Tibial nerve (tissue), 4 donors: Measurements from ENCODE around the gene PLK2. TPM values are rescaled to one million over a fixed set of nuclear protein-coding genes. Genes with fewer than 3 reads are reported as not detected.
A peak's percentile ranks its signal among the peaks of the same experiment; 100 is the strongest.

Experiments used
- DNase-seq, 2 donors: peaks; one replicate each; pipeline ENCODE4 v3.0.0-alpha.2; 2019; ENCODE audit warnings: low spot score in 2 of 2
- H3K27ac ChIP-seq, 4 donors: fragments of 200-600 bp; sonication (generic) in 3 of 4; one replicate each; pipeline ENCODE4 v1.5.1; 2017 to 2019; ENCODE audit warnings: mild to moderate bottlenecking in 1 of 4
- H3K27me3 ChIP-seq, 2 donors: fragments of 200-600 bp; sonication (generic) in 1 of 2; one replicate each; pipeline versions ENCODE4 v1.5.1 to v1.6.0; 2017 to 2019
- H3K36me3 ChIP-seq, 3 donors: fragments of 200-600 bp; sonication (generic); one replicate each; pipeline ENCODE4 v1.5.1; 2018 to 2019
- H3K4me1 ChIP-seq, 4 donors: fragments of 200-600 bp; sonication (generic) in 3 of 4; one replicate each; pipeline ENCODE4 v1.5.1; 2017 to 2019
- H3K4me3 ChIP-seq, 4 donors: fragments of 200-600 bp; sonication (generic) in 3 of 4; one replicate each; pipeline ENCODE4 v1.5.1; 2017 to 2019; ENCODE audit warnings: mild to moderate bottlenecking in 1 of 4, moderate library complexity in 1 of 4
- H3K9me3 ChIP-seq, 4 donors: fragments of 200-600 bp; sonication (generic) in 3 of 4; one replicate each; pipeline ENCODE4 v1.5.1; 2017 to 2019
- CTCF ChIP-seq, 5 experiments: fragments of 200-600 bp in 3 of 5; fragments of 450-650 bp in 2 of 5; sonication (generic) in 3 of 5; IDR thresholded peaks; one replicate each; pipeline ENCODE4 v1.5.1; 2016 to 2019; ENCODE audit warnings: antibody characterized with exemption in 5 of 5, mild to moderate bottlenecking in 3 of 5, moderate library complexity in 2 of 5
- EP300 ChIP-seq, 2 donors: sonication (generic); formaldehyde crosslinking; IDR thresholded peaks; one replicate each; pipeline ENCODE4 v1.6.1; 2017; ENCODE audit warnings: antibody characterized with exemption in 2 of 2, mild to moderate bottlenecking in 1 of 2
- POLR2A ChIP-seq, 2 donors: fragments of 450-650 bp; IDR thresholded peaks; one replicate each; pipeline ENCODE4 v1.6.1; 2017; ENCODE audit warnings: antibody characterized with exemption in 2 of 2, mild to moderate bottlenecking in 2 of 2, moderate library complexity in 2 of 2
- WGBS, 2 donors: methylation state at CpG; one replicate each; pipeline ENCODE4 v1.1.5; 2018; 5-methylcytosine and 5-hydroxymethylcytosine counted together
- total RNA-seq, 4 donors: library from RNA; depleted of rRNA; stranded (reverse); fragments of >200 nt; gene quantifications; one replicate each; pipeline ENCODE4 v1.1.0, GENCODE V29; 2016

Gene PLK2
- 100 to 1,000 TPM; 111 to 226 (median 163) TPM for total RNA-seq

GRCh38 chr5:58460002-58460731 lies at the start of gene PLK2:
TSS of gene PLK2 (minus strand) at chr5:58460086. CDS start at chr5:58459959, 127 bp downstream.
- peak within 1 kb of the TSS; percentile 90 to 99 (median 98) for H3K27ac ChIP-seq
- H3K4me1 ChIP-seq: peaks cover 0 to 42% (median 12%) of the 10 kb centered on the region in 4 donors
- peak; percentile 97 for DNase-seq
- TF ChIP-seq EP300 (IDR thresholded peaks at IDR 0.05) (peak in 1 of 2 donors; percentile 100), CTCF (IDR thresholded peaks at IDR 0.05) (peak; percentile 29 to 90 (median 45)), POLR2A (IDR thresholded peaks at IDR 0.05) (peak; percentile 100)
- H3K9me3 ChIP-seq: no peaks in the 10 kb centered on the region
- WGBS, 2 donors: 0% methylated on average over 36 to 65 of the region's 89 CpGs
- H3K36me3 ChIP-seq: peaks cover 0 to 18% (median 2%) of the 10 kb centered on the region in 3 donors
- H3K27me3 ChIP-seq: no peaks in the 10 kb centered on the region
- peak within 1 kb of the TSS; percentile 85 to 94 (median 89) for H3K4me3 ChIP-seq

GRCh38 chr5:58507715-58508114 lies 47.8 kb upstream of the PLK2 start:
- Histone ChIP-seq H3K27me3 (no peaks in the 10 kb centered on the region), H3K4me3 (no peak overlapping the region), H3K36me3 (no peaks in the 10 kb centered on the region), H3K9me3 (peaks cover 0 to 3% (median 0%) of the 10 kb centered on the region in 4 donors), H3K4me1 (no peaks in the 10 kb centered on the region), H3K27ac (no peak overlapping the region)
- DNase-seq: no peak
- no peak for TF ChIP-seq CTCF (IDR thresholded peaks at IDR 0.05)
- TF ChIP-seq EP300 (IDR thresholded peaks at IDR 0.05): no peak
- no peak for TF ChIP-seq POLR2A (IDR thresholded peaks at IDR 0.05)
- WGBS, 2 donors: 63 to 65% methylated on average over 4 of the region's 4 CpGs

- Histone ChIP-seq H3K9me3 (no peaks in the 10 kb centered on the region), H3K4me1 (no peaks in the 10 kb centered on the region), H3K36me3 (no peaks in the 10 kb centered on the region), H3K4me3 (no peak overlapping the region), H3K27me3 (no peaks in the 10 kb centered on the region), H3K27ac (no peak overlapping the region)
- TF ChIP-seq EP300 (IDR thresholded peaks at IDR 0.05) (no peak), POLR2A (IDR thresholded peaks at IDR 0.05) (no peak), CTCF (IDR thresholded peaks at IDR 0.05) (no peak)
- no peak for DNase-seq
- 52 to 55% methylated on average over 2 of the region's 2 CpGs for WGBS, 2 donors
Observed at GRCh38 chr5:58505971-58506640, 46.2 kb upstream of the PLK2 start.

GRCh38 chr5:58505502-58505901 lies 45.6 kb upstream of the PLK2 start:
- Histone ChIP-seq H3K27ac (no peak overlapping the region), H3K36me3 (no peaks in the 10 kb centered on the region), H3K4me3 (no peak overlapping the region), H3K4me1 (no peaks in the 10 kb centered on the region), H3K27me3 (no peaks in the 10 kb centered on the region), H3K9me3 (no peaks in the 10 kb centered on the region)
- 76 to 77% methylated on average over 3 of the region's 3 CpGs for WGBS, 2 donors
- TF ChIP-seq EP300 (IDR thresholded peaks at IDR 0.05): no peak
- no peak for TF ChIP-seq POLR2A (IDR thresholded peaks at IDR 0.05)
- no peak for TF ChIP-seq CTCF (IDR thresholded peaks at IDR 0.05)
- no peak for DNase-seq

- H3K4me1 ChIP-seq: peaks cover 0 to 3% (median 0%) of the 10 kb centered on the region in 4 donors
- DNase-seq: no peak
- TF ChIP-seq POLR2A (IDR thresholded peaks at IDR 0.05) (no peak), EP300 (IDR thresholded peaks at IDR 0.05) (no peak), CTCF (IDR thresholded peaks at IDR 0.05) (no peak)
- no peak overlapping the region for H3K27ac ChIP-seq
- H3K9me3 ChIP-seq: no peaks in the 10 kb centered on the region
- WGBS, 2 donors: 69 to 70% methylated on average over 3 of the region's 3 CpGs
- H3K4me3 ChIP-seq: no peak overlapping the region
- no peaks in the 10 kb centered on the region for H3K27me3 ChIP-seq
- no peaks in the 10 kb centered on the region for H3K36me3 ChIP-seq
Observed at GRCh38 chr5:58504766-58505165, 44.9 kb upstream of the PLK2 start.
